ENCODE data around the gene WNT11.

Gene WNT11

DNA sequence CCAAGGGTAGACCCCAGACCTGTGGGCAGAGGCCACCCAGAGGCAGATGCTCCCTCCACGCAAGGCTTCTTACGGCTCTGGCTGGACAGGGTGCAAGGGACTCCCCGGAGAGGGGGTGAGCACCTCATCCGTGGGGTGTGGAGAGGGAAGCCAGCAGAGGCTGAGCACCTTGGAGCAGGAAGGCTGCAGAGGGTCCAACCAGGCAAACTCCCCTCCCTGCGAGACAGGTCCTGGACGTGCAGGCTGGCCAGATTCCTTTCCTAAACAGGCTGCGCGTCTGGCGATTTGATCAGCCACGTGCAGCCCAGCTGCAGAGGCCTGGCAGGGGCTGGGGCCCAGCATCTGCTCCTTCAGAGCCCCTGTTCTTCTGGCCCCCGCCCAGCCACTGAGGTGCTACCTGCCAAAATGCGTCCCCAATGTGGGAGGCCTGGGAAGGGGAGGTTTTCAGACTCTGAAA is 49.3 kb downstream of the WNT11 start:
- Histone ChIP-seq H3K27me3 (ENCODE audit: control insufficient read depth in 2 of 2, insufficient read depth in 2 of 2, low read length in 2 of 2) (no peaks in the 10 kb centered on the region), H3K9ac (ENCODE audit: low read depth in 1 of 2, low read length in 2 of 2) (no peak overlapping the region), H3K9me3 (ENCODE audit: control insufficient read depth in 2 of 2, low read length in 2 of 2) (no peaks in the 10 kb centered on the region), H3K36me3 (ENCODE audit: control insufficient read depth in 2 of 2, insufficient read depth in 2 of 2, low read length in 2 of 2) (no peaks in the 10 kb centered on the region), H3K27ac (ENCODE audit: low read depth in 2 of 2, low read length in 2 of 2) (no peak overlapping the region), H3K4me1 (ENCODE audit: control insufficient read depth in 2 of 2, insufficient read depth in 2 of 2, low read length in 2 of 2) (peaks cover 2 to 18% of the 10 kb centered on the region in 2 donors), H3K4me3 (ENCODE audit: low read length in 2 of 2) (no peak overlapping the region)

DNA sequence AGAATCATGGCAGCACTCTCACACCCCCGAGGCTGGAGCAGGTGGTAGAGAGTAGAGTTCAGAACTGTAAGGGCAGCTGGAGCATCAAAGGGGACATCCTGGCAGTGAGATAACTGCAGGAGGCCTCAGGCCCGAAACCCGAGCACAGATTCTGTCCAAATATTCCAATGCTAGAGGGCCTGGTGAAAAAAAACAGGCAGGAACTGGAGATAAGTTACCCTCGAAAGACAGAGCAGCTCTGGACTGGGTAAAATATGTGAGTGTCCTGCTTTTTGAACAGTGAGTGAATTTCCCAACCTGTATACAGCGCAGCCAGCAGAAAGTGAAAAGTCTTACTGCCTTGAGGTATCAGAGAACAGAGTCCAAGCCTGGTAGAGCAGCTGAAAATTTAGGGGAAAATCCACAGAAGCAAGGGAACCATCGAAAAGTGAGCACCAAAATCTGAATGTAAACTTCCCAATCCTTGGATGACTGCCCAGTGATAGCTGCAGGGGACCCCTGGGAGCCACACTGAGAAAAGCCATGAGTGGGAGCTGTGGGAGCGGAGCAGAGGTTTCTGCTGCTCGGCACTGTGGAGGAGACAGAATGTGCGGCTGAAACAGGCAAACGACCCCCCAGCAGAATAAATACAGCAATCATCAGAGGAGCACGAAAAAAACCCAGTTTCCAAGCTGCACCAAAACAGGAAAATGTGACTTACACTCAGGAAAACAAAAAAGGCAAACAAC is 50.6 kb downstream of the WNT11 start:
- Histone ChIP-seq H3K27me3 (ENCODE audit: control insufficient read depth in 2 of 2, insufficient read depth in 2 of 2, low read length in 2 of 2) (no peaks in the 10 kb centered on the region), H3K36me3 (ENCODE audit: control insufficient read depth in 2 of 2, insufficient read depth in 2 of 2, low read length in 2 of 2) (no peaks in the 10 kb centered on the region), H3K27ac (ENCODE audit: low read depth in 2 of 2, low read length in 2 of 2) (no peak overlapping the region)

DNA sequence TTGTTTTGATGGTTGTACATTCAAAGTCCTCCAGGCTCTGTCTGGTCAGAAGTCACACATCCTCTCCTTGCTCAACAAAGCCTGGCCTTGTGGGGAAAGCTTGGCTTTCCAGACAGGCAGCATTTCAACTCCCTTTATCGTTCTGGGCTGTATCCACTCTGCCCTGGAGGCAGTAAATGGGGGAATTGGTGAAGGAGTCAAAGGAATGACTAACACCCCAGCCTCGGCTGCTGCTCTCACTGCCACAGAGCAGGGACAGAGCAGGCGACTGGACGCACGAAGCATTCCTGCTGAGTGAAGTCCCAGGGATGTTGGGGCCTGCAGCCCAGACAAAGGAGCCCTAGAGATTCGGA is 52.8 kb downstream of the WNT11 start:
- no peaks in the 10 kb centered on the region for H3K36me3 ChIP-seq (ENCODE audit: control insufficient read depth in 2 of 2, insufficient read depth in 2 of 2, low read length in 2 of 2)
- H3K9ac ChIP-seq (ENCODE audit: low read depth in 1 of 2, low read length in 2 of 2) = no peak overlapping the region
- no peaks in the 10 kb centered on the region for H3K27me3 ChIP-seq (ENCODE audit: control insufficient read depth in 2 of 2, insufficient read depth in 2 of 2, low read length in 2 of 2)
- H3K9me3 ChIP-seq (ENCODE audit: control insufficient read depth in 2 of 2, low read length in 2 of 2) = no peaks in the 10 kb centered on the region
- peaks cover 13 to 50% of the 10 kb centered on the region in 2 donors for H3K4me1 ChIP-seq (ENCODE audit: control insufficient read depth in 2 of 2, insufficient read depth in 2 of 2, low read length in 2 of 2)
- H3K4me3 ChIP-seq (ENCODE audit: low read length in 2 of 2) = no peak overlapping the region
- H3K27ac ChIP-seq (ENCODE audit: low read depth in 2 of 2, low read length in 2 of 2) = peak overlapping the region in 1 of 2 donors; percentile 11

More for the DNA sequence above, 50.6 kb downstream of the WNT11 start:
- H3K9ac ChIP-seq (ENCODE audit: low read depth in 1 of 2, low read length in 2 of 2) = no peak overlapping the region
- peaks cover 2 to 31% of the 10 kb centered on the region in 2 donors for H3K4me1 ChIP-seq (ENCODE audit: control insufficient read depth in 2 of 2, insufficient read depth in 2 of 2, low read length in 2 of 2)
- no peaks in the 10 kb centered on the region for H3K9me3 ChIP-seq (ENCODE audit: control insufficient read depth in 2 of 2, low read length in 2 of 2)
- H3K4me3 ChIP-seq (ENCODE audit: low read length in 2 of 2) = no peak overlapping the region

DNA sequence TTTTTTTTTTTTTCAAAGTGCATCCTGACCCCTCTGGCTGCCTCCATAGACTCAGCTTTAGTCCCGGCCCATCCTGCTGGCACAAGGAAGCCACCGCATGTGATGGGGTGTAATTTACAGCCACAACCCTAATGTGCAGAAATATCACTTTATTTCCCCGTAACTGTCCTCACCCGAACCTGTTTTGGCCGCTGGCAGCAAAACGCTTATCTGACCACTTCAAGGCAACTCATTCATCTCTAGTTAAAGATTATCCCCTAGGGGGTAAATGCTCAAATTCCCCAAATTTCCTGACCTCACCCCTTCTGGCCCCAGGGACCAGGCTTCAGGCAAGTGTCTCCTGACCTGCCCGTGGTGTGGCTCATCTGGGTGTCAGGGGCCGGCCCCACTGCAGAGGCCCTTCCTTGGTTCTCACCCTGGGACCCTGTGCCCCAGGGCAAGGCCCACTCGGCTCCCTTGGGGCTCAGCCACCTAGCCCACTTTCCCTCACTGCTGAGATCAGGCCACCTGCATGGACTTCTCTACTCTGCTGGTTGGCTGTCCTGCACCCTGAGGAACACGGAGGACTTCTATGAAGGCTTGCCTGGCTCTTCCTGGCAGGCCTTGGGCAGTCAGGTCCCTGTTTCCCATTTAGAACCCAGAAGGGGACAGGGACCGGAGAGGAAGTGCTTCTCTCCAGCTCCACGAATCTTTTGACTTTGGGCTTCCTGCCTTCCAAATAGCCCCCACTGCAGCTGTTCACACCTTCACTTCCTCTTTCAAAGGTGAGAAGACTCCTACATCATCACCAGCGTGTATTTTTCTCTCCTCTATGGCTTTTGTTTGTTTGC is 53.3 kb downstream of the WNT11 start:
- no peaks in the 10 kb centered on the region for H3K27me3 ChIP-seq (ENCODE audit: control insufficient read depth in 2 of 2, insufficient read depth in 2 of 2, low read length in 2 of 2)
- H3K4me1 ChIP-seq (ENCODE audit: control insufficient read depth in 2 of 2, insufficient read depth in 2 of 2, low read length in 2 of 2) = peaks cover 18 to 56% of the 10 kb centered on the region in 2 donors
- peak overlapping the region in 1 of 2 donors; percentile 57 for H3K4me3 ChIP-seq (ENCODE audit: low read length in 2 of 2)
- H3K27ac ChIP-seq (ENCODE audit: low read depth in 2 of 2, low read length in 2 of 2) = peak overlapping the region in 1 of 2 donors; percentile 11
- no peaks in the 10 kb centered on the region for H3K36me3 ChIP-seq (ENCODE audit: control insufficient read depth in 2 of 2, insufficient read depth in 2 of 2, low read length in 2 of 2)
- no peaks in the 10 kb centered on the region for H3K9me3 ChIP-seq (ENCODE audit: control insufficient read depth in 2 of 2, low read length in 2 of 2)
- H3K9ac ChIP-seq (ENCODE audit: low read depth in 1 of 2, low read length in 2 of 2) = peak overlapping the region in 1 of 2 donors; percentile 58

DNA sequence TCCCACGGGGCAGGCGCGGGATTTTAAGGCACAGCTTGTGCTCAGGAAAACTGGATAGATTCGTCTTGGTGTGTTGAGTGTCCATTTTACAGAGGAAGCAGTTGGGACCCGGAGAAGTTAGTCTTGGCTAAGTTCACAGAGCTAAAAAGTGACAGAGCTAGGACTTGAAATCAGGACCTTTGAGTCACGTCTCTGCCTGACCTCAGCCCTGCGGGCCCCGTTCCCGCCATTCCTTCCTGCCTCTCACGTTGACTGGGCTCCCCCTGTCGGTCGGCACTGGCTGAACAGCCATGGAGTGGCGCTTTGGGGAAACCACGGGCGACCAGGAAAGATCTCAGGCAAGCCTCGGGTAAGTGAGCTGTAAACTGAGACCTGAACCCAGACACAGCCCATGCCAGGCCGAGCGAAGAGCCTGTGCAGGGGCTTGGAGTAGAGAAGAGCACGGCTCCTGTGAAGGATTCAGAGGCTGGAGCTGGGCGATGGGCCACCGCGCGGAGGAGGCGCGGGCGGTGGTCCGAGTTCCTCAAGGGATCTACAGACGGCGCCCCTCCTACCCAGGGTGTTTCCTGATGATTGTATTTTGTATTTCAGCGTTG is 54.1 kb downstream of the WNT11 start:
- H3K9me3 ChIP-seq (ENCODE audit: control insufficient read depth in 2 of 2, low read length in 2 of 2) = no peaks in the 10 kb centered on the region
- no peaks in the 10 kb centered on the region for H3K27me3 ChIP-seq (ENCODE audit: control insufficient read depth in 2 of 2, insufficient read depth in 2 of 2, low read length in 2 of 2)
- peak overlapping the region; percentile 85 to 93 for H3K27ac ChIP-seq (ENCODE audit: low read depth in 2 of 2, low read length in 2 of 2)
- H3K4me1 ChIP-seq (ENCODE audit: control insufficient read depth in 2 of 2, insufficient read depth in 2 of 2, low read length in 2 of 2) = peaks cover 19 to 58% of the 10 kb centered on the region in 2 donors
- peak overlapping the region; percentile 50 to 57 for H3K4me3 ChIP-seq (ENCODE audit: low read length in 2 of 2)
- H3K9ac ChIP-seq (ENCODE audit: low read depth in 1 of 2, low read length in 2 of 2) = peak overlapping the region; percentile 47 to 58
- no peaks in the 10 kb centered on the region for H3K36me3 ChIP-seq (ENCODE audit: control insufficient read depth in 2 of 2, insufficient read depth in 2 of 2, low read length in 2 of 2)

DNA sequence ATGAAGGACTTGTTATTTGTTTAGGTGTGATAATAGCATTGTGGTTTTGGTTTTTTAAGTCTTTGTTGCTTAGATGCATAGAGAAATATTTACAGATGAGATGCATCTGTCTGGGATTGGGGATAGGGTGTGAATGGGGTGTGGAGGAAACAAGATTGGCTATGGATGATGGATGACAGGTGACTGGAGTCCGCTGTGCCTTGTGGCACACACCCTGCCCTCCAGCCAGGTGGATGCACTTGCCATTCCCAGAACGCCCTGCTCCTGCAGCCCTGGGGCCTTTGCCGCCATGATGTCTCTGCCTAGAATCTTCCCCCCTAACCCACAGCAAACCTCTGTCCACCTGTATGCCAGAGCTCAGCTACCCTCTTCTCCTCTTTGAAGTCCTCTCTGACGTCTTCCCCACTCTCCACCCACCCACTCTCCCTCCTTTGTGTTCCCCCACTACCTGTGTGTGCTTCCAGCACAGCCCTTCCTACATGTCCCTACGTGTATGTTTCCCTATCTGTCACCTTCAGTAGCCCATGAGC is 54.7 kb downstream of the WNT11 start:
- Histone ChIP-seq H3K36me3 (ENCODE audit: control insufficient read depth in 2 of 2, insufficient read depth in 2 of 2, low read length in 2 of 2) (no peaks in the 10 kb centered on the region), H3K9ac (ENCODE audit: low read depth in 1 of 2, low read length in 2 of 2) (peak overlapping the region; percentile 47 to 58), H3K4me1 (ENCODE audit: control insufficient read depth in 2 of 2, insufficient read depth in 2 of 2, low read length in 2 of 2) (peaks cover 23 to 64% of the 10 kb centered on the region in 2 donors), H3K9me3 (ENCODE audit: control insufficient read depth in 2 of 2, low read length in 2 of 2) (no peaks in the 10 kb centered on the region), H3K27me3 (ENCODE audit: control insufficient read depth in 2 of 2, insufficient read depth in 2 of 2, low read length in 2 of 2) (no peaks in the 10 kb centered on the region), H3K4me3 (ENCODE audit: low read length in 2 of 2) (peak overlapping the region; percentile 37 to 50), H3K27ac (ENCODE audit: low read depth in 2 of 2, low read length in 2 of 2) (peak overlapping the region; percentile 85 to 93)

DNA sequence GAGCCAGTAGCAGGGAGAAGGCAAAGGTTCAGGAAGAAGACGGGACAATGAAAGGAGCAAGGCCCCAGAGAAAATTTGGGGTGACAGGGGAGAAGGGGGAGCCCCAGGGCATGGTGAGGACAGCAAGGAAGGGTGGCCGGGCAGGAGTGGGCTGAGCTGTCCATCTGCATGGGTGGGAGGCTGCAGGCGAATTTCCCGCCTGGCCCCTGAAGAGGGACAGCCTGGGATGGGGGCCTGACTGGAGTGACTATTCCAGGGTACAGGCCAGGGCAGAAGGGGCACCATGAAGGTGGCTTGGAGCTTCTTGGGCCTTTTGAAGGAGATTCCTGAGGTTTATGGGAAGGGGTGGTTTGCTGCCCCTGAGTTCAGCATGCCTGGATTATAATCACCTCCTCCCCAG is 56.2 kb downstream of the WNT11 start:
- no peaks in the 10 kb centered on the region for H3K9me3 ChIP-seq (ENCODE audit: control insufficient read depth in 2 of 2, low read length in 2 of 2)
- no peaks in the 10 kb centered on the region for H3K27me3 ChIP-seq (ENCODE audit: control insufficient read depth in 2 of 2, insufficient read depth in 2 of 2, low read length in 2 of 2)
- no peak overlapping the region for H3K4me3 ChIP-seq (ENCODE audit: low read length in 2 of 2)
- no peaks in the 10 kb centered on the region for H3K36me3 ChIP-seq (ENCODE audit: control insufficient read depth in 2 of 2, insufficient read depth in 2 of 2, low read length in 2 of 2)
- peak overlapping the region in 1 of 2 donors; percentile 31 for H3K9ac ChIP-seq (ENCODE audit: low read depth in 1 of 2, low read length in 2 of 2)
- peaks cover 23 to 67% of the 10 kb centered on the region in 2 donors for H3K4me1 ChIP-seq (ENCODE audit: control insufficient read depth in 2 of 2, insufficient read depth in 2 of 2, low read length in 2 of 2)
- H3K27ac ChIP-seq (ENCODE audit: low read depth in 2 of 2, low read length in 2 of 2) = peak overlapping the region; percentile 93 to 94

DNA sequence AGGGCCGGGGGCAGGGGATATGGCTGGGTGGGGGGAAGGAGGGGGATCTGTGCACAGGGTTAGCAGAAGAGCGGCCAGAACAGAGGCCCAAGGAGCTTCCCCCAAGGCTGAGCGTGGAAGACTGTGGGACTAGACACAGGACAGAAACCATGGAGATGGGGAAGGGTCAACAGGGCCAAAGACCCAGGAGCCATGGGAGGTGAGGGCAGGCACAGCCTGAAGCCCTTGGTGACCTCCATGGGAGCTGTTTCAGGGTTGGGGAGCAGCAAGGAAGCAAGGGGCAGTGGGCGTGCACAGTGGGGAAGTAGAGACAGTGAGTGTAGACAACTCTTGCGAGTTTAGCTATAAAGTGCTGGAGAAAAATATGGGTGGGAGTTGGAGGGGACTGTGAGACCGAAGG is 56.6 kb downstream of the WNT11 start:
- H3K4me3 ChIP-seq (ENCODE audit: low read length in 2 of 2) = peak overlapping the region in 1 of 2 donors; percentile 44
- H3K27ac ChIP-seq (ENCODE audit: low read depth in 2 of 2, low read length in 2 of 2) = peak overlapping the region; percentile 93 to 94
- no peaks in the 10 kb centered on the region for H3K36me3 ChIP-seq (ENCODE audit: control insufficient read depth in 2 of 2, insufficient read depth in 2 of 2, low read length in 2 of 2)
- H3K9ac ChIP-seq (ENCODE audit: low read depth in 1 of 2, low read length in 2 of 2) = no peak overlapping the region
- no peaks in the 10 kb centered on the region for H3K9me3 ChIP-seq (ENCODE audit: control insufficient read depth in 2 of 2, low read length in 2 of 2)
- no peaks in the 10 kb centered on the region for H3K27me3 ChIP-seq (ENCODE audit: control insufficient read depth in 2 of 2, insufficient read depth in 2 of 2, low read length in 2 of 2)
- peaks cover 23 to 67% of the 10 kb centered on the region in 2 donors for H3K4me1 ChIP-seq (ENCODE audit: control insufficient read depth in 2 of 2, insufficient read depth in 2 of 2, low read length in 2 of 2)

DNA sequence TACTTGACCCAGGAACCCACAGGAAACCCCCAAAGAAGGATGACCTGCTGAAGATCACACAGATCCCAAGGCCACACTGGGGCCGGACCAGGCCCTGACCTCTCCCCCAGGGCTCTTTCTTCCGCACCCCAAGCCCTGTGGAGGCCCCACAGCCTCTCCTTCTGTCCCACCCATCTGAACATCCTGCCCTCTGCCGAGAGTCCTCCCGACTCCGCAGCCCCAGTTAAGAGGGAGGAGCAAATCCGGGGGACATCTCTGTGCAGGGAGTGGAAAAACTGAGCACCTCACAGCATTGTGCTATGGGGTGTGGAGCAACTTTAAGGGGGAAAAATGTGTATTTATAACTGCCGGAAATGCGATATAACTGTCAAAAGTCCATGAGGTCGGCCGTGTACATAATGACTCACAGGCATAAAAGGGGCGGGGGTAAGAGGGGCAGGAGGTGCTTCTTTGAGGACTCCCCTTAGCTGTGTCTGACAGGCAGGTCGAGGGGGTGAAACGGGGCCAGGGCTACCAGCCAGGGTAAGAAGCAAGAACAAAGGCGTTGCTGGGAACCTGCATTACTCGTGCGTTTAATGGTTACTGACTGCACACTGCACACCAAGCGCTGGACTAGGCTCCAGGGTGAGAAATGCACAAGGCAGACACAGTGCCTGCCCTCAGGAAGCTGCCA is 57.2 kb downstream of the WNT11 start:
- no peaks in the 10 kb centered on the region for H3K36me3 ChIP-seq (ENCODE audit: control insufficient read depth in 2 of 2, insufficient read depth in 2 of 2, low read length in 2 of 2)
- H3K4me3 ChIP-seq (ENCODE audit: low read length in 2 of 2) = peak overlapping the region; percentile 13 to 31
- H3K9ac ChIP-seq (ENCODE audit: low read depth in 1 of 2, low read length in 2 of 2) = peak overlapping the region in 1 of 2 donors; percentile 69
- H3K4me1 ChIP-seq (ENCODE audit: control insufficient read depth in 2 of 2, insufficient read depth in 2 of 2, low read length in 2 of 2) = peaks cover 23 to 67% of the 10 kb centered on the region in 2 donors
- H3K27me3 ChIP-seq (ENCODE audit: control insufficient read depth in 2 of 2, insufficient read depth in 2 of 2, low read length in 2 of 2) = no peaks in the 10 kb centered on the region
- no peaks in the 10 kb centered on the region for H3K9me3 ChIP-seq (ENCODE audit: control insufficient read depth in 2 of 2, low read length in 2 of 2)
- peak overlapping the region; percentile 93 to 94 for H3K27ac ChIP-seq (ENCODE audit: low read depth in 2 of 2, low read length in 2 of 2)
